Mesenchymal stem cell (in vitro differentiated cells and primary cell): ENCODE data around the gene RRP1. TPM values are rescaled to one million over a fixed set of nuclear protein-coding genes. Genes with fewer than 3 reads are reported as not detected.

ENCODE experiments used
- DNase-seq: peaks from one replicate; pipeline ENCODE4 v3.0.0-alpha.2; 2013
- H2AFZ ChIP-seq: one replicate; pipeline ENCODE4 v1.6.1; 2013; ENCODE audit warnings: low read depth, mild to moderate bottlenecking, control low read depth, inconsistent platforms, low read length, moderate library complexity
- H2AK5ac ChIP-seq: 2 replicates; pipeline ENCODE4 v1.6.1; 2013; ENCODE audit warnings: low read length, moderate library complexity, mild to moderate bottlenecking, inconsistent platforms; ENCODE audit not compliant: severe bottlenecking
- H2BK120ac ChIP-seq: one replicate; pipeline ENCODE4 v1.6.1; 2013; ENCODE audit warnings: low read depth, mild to moderate bottlenecking, inconsistent platforms, low read length, moderate library complexity
- H2BK12ac ChIP-seq, 2 experiments: one replicate each; pipeline ENCODE4 v1.6.1; 2013; ENCODE audit warnings: inconsistent platforms in 2 of 2, low read length in 2 of 2, mild to moderate bottlenecking in 2 of 2, moderate library complexity in 2 of 2, control low read depth in 1 of 2
- H2BK15ac ChIP-seq: one replicate; pipeline ENCODE4 v1.6.1; 2013; ENCODE audit warnings: mild to moderate bottlenecking, low read depth, inconsistent platforms; ENCODE audit not compliant: poor library complexity, severe bottlenecking
- H2BK5ac ChIP-seq: 2 replicates; pipeline ENCODE4 v1.6.1; 2013; ENCODE audit warnings: low read depth, mild to moderate bottlenecking, low read length, control low read depth, inconsistent platforms; ENCODE audit not compliant: poor library complexity, severe bottlenecking
- H3K14ac ChIP-seq, 2 experiments: one replicate each; pipeline ENCODE4 v1.6.1; 2013; ENCODE audit warnings: inconsistent platforms in 2 of 2, low read length in 2 of 2, control low read depth in 1 of 2, mild to moderate bottlenecking in 1 of 2, moderate library complexity in 1 of 2
- H3K18ac ChIP-seq, 2 experiments: one replicate each; pipeline ENCODE4 v1.6.1; 2013; ENCODE audit warnings: inconsistent platforms in 2 of 2, low read length in 2 of 2, control low read depth in 1 of 2, low read depth in 1 of 2, mild to moderate bottlenecking in 1 of 2
- H3K23ac ChIP-seq, 2 experiments: one replicate each; pipeline ENCODE4 v1.6.1; 2013; ENCODE audit warnings: inconsistent platforms in 2 of 2, low read length in 2 of 2, mild to moderate bottlenecking in 2 of 2, moderate library complexity in 2 of 2, control low read depth in 1 of 2
- H3K27ac ChIP-seq: 2 replicates; pipeline ENCODE4 v1.5.1; 2013; ENCODE audit warnings: mild to moderate bottlenecking, moderate library complexity, low read length, control low read depth, inconsistent platforms; ENCODE audit not compliant: poor library complexity, severe bottlenecking
- H3K27me3 ChIP-seq, 2 experiments: 2 replicates each; pipeline versions ENCODE4 v1.6.1 to v1.7.0; 2013; ENCODE audit warnings: low read length in 2 of 2, mild to moderate bottlenecking in 2 of 2, moderate library complexity in 2 of 2, control low read depth in 1 of 2, inconsistent platforms in 1 of 2; ENCODE audit not compliant: control insufficient read depth in 1 of 2, insufficient read depth in 1 of 2
- H3K36me3 ChIP-seq, 2 experiments: 2 replicates each; pipeline versions ENCODE4 v1.6.1 to v1.7.0; 2013; ENCODE audit warnings: low read length in 2 of 2, control low read depth in 1 of 2, inconsistent platforms in 1 of 2, low read depth in 1 of 2, mild to moderate bottlenecking in 1 of 2; ENCODE audit not compliant: insufficient read depth in 2 of 2, control insufficient read depth in 1 of 2
- H3K4ac ChIP-seq, 2 experiments: one replicate each; pipeline ENCODE4 v1.6.1; 2013; ENCODE audit warnings: inconsistent platforms in 2 of 2, low read length in 2 of 2, mild to moderate bottlenecking in 2 of 2, moderate library complexity in 2 of 2, control low read depth in 1 of 2, low read depth in 1 of 2
- H3K4me1 ChIP-seq: 2 replicates; pipeline ENCODE4 v1.6.1; 2013; ENCODE audit warnings: low read depth, low read length, control low read depth; ENCODE audit not compliant: control insufficient read depth, insufficient read depth
- H3K4me2 ChIP-seq: 2 replicates; pipeline ENCODE4 v1.6.1; 2013; ENCODE audit warnings: low read length, mild to moderate bottlenecking, inconsistent platforms; ENCODE audit not compliant: poor library complexity, severe bottlenecking
- H3K4me3 ChIP-seq, 2 experiments: 2 replicates each; pipeline versions ENCODE4 v1.5.1 to v1.7.0; 2013; ENCODE audit warnings: low read length in 2 of 2, mild to moderate bottlenecking in 2 of 2, control low read depth in 1 of 2, low read depth in 1 of 2; ENCODE audit not compliant: insufficient read depth in 1 of 2
- H3K79me1 ChIP-seq: replicated peaks from 2 replicates; pipeline ENCODE4 v1.6.1; 2013; ENCODE audit warnings: mild to moderate bottlenecking, control low read depth, low read length, inconsistent platforms; ENCODE audit not compliant: poor library complexity, severe bottlenecking
- H3K9ac ChIP-seq: 2 replicates; pipeline ENCODE4 v1.7.0; 2013; ENCODE audit warnings: mild to moderate bottlenecking, low read length, moderate library complexity
- H3K9me3 ChIP-seq: 2 replicates; pipeline ENCODE4 v1.7.0; 2013; ENCODE audit warnings: mild to moderate bottlenecking, low read length; ENCODE audit not compliant: control insufficient read depth
- H4K8ac ChIP-seq: one replicate; pipeline ENCODE4 v1.6.1; 2013; ENCODE audit warnings: inconsistent platforms, mild to moderate bottlenecking, low read length, moderate library complexity
- H4K91ac ChIP-seq: one replicate; pipeline ENCODE4 v1.6.1; 2013; ENCODE audit warnings: mild to moderate bottlenecking, low read length, inconsistent platforms
- WGBS: methylation state at CpG from one replicate; pipeline ENCODE4 v1.1.7; 2013; ENCODE audit warnings: mixed read lengths; 5-methylcytosine and 5-hydroxymethylcytosine counted together
- small RNA-seq: library from polyadenylated mRNA; stranded (forward); fragments of <200 nt; extraction: miRNeasy Mini kit (QIAGEN cat#:217004); gene quantifications from one replicate; pipeline ENCODE3, GENCODE V24; 2013; ENCODE audit warnings: low read depth

RRP1 gene

GRCh38 chr21:43851593-43851992 is 62.2 kb downstream of the RRP1 start:
- no peak overlapping the region for H3K4me3 ChIP-seq
- H3K79me1 ChIP-seq = no peaks in the 10 kb centered on the region
- H3K4me1 ChIP-seq = peaks cover 1% of the 10 kb centered on the region
- no peak overlapping the region for H3K27ac ChIP-seq
- no peak overlapping the region for H2BK12ac ChIP-seq
- no peak overlapping the region for H4K91ac ChIP-seq
- no peak overlapping the region for H3K18ac ChIP-seq
- no peak overlapping the region for H2BK5ac ChIP-seq
- H3K27me3 ChIP-seq = peaks cover 41 to 61% of the 10 kb centered on the region in 2 experiments
- no peak for DNase-seq
- no peak overlapping the region for H3K23ac ChIP-seq
- no peaks in the 10 kb centered on the region for H3K36me3 ChIP-seq
- H3K4me2 ChIP-seq = no peak overlapping the region
- H2BK15ac ChIP-seq = no peak overlapping the region
- H4K8ac ChIP-seq = no peak overlapping the region
- no peak overlapping the region for H3K9ac ChIP-seq
- no peaks in the 10 kb centered on the region for H3K9me3 ChIP-seq
- 87% methylated on average over 10 of the region's 12 CpGs for WGBS
- no peak overlapping the region for H2AFZ ChIP-seq
- H3K4ac ChIP-seq = no peak overlapping the region
- H3K14ac ChIP-seq = peak overlapping the region in 1 of 2 experiments; percentile 45
- H2AK5ac ChIP-seq = no peak overlapping the region
- H2BK120ac ChIP-seq = no peak overlapping the region

- no peak overlapping the region for H2BK5ac ChIP-seq
Observed at GRCh38 chr21:43853851-43854772, 64.7 kb downstream of the RRP1 start.

More at GRCh38 chr21:43853851-43854772, 64.7 kb downstream of the RRP1 start:
- H3K36me3 ChIP-seq = no peaks in the 10 kb centered on the region
- no peak overlapping the region for H3K4ac ChIP-seq
- H4K8ac ChIP-seq = no peak overlapping the region
- no peak overlapping the region for H4K91ac ChIP-seq
- no peaks in the 10 kb centered on the region for H3K9me3 ChIP-seq
- no peak overlapping the region for H3K23ac ChIP-seq
- H3K4me1 ChIP-seq = peaks cover 1% of the 10 kb centered on the region
- no peak overlapping the region for H2BK120ac ChIP-seq
- H3K18ac ChIP-seq = no peak overlapping the region
- no peak overlapping the region for H3K4me3 ChIP-seq
- no peak overlapping the region for H3K4me2 ChIP-seq
- no peak overlapping the region for H2AFZ ChIP-seq
- no peak overlapping the region for H3K9ac ChIP-seq
- H2BK12ac ChIP-seq = no peak overlapping the region
- no peaks in the 10 kb centered on the region for H3K79me1 ChIP-seq
- peaks cover 37 to 49% of the 10 kb centered on the region in 2 experiments for H3K27me3 ChIP-seq
- no peak overlapping the region for H2AK5ac ChIP-seq
- no peak overlapping the region for H3K27ac ChIP-seq
- DNase-seq = no peak
- H2BK15ac ChIP-seq = no peak overlapping the region
- 87% methylated on average over 34 of the region's 34 CpGs for WGBS
- no peak overlapping the region for H3K14ac ChIP-seq

Small RNA genes lying within 50 kb of the gene (small RNA-seq; reads per million reads assigned to genes)
- gene AP001052.1 = not detected
